ENCODE data around the gene DMD.
"Not testable (repeated sequence)": the region's sequence is repeated elsewhere in the genome, so short reads cannot be mapped to it uniquely, and the experiment has no call there.

DMD gene

DNA sequence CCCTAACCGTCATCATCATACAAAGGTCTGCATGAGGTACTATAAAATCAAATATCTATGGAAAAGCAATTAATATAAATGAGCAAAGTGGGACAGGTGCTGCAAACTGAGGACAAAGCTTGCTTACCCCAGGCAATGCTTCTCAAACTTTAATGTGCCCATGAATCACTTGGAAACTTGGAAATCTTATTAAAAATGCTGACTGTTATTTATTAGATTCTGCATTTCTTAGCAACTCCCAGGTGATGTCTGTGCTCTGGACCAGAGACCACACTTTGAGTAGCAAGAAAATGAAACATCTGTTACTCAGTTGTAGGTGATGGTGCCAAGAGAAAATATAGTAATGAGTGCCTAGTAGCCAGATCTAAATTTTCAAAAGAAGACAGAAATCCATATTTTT, 1249.1 kb downstream of the DMD start:
- no peak for DNase-seq

DNA sequence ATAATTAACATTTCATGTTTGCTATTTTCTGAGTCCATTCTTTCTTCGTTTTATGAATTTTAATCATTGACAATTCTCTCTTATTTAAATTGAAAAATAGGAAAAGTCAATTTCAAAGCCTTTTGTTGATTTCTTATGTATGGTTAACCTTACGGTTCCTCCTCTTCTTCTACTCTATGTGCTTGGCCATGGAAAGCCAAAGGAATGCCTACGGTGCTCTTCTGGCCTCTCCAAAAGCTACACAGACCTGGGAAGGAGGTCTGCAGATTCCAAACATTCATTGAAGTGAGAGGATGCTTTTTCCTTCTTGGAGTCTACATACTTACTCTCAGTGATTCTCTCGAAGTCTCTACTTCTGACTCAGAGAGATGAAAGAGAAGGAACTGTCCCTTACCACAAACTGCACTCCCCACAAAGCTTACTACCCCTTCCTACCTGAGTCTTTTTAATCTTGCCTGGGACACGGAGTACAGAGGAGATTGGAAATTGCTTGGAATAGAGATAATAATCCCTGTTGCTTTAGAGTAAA, 1276.4 kb downstream of the DMD start:
- DNase-seq: no peak

DNA sequence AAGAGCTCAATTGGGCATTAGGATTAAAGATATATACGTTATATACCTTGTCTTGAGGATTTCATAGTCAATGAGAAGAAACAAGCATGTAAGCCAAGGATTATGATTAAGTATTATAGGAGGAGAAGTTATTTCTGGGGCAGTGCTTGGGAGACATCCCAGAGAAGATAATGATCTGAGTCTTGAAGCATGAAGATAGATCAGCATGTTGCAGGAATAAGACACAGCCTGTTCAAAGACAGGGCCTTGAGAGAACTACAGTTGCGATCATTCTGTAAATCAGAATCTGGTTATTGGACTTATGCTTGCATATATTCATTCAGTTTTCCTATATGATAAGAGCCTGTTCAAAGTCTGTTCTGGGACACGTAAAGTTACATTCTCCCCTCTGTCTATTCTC, 1277.3 kb downstream of the DMD start:
- no peak for DNase-seq

DNA sequence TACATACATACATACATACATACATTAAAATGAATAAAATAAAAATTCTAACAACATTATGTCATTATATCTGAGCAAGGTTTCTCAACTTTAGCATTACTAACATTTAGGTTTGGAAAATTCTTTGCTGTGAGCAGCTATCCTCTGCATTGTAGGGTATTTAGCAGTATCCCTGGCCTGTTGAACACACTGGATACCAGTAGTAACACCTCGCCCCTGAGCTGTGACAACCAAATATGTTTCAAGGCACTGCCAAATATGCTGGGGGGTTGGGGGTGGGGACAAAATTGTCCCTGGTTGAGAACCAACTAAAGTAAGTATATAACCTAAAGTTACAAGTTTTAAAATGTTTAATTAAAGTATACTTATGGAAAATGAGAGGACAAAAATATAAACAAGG, 1278.6 kb downstream of the DMD start:
- DNase-seq: no peak

DNA sequence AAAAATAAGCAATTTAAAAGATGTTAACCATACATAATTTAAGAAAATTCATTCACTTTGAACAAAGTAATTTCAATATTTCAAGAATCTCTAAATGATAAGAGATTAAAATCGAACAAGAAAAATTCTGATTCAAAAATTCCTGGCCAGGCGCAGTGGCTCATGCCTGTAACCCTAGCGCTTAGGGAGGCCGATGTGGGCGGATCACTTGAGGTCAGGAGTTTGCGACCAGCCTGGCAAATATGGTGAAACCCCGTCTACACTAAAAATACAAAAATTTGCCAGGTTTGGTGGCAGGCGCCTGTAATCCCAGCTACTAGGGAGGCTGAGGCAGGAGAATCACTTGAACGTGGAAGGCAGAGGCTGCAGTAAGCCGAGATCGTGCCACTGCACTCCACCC, 1279.0 kb downstream of the DMD start:
- DNase-seq: not testable (repeated sequence)

DNA sequence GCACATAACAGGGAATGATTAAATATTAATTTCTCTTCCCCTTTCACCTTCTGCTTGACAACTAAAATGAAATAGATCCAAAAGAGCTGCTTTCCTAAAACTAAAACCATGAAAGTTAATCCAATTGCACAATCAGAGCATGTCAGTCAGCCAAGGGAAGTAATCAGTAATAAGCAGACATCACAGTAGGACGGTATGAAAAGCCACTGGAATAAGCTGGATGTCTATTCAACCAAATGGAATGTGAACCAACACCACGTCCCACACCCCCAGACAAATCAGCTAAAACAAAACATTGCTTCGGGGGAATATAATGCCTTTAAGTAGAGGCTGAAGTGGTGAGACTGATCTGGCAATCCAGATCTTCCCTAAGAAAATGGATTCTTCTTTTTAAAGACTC, 1280.1 kb downstream of the DMD start:
- no peak for DNase-seq

DNA sequence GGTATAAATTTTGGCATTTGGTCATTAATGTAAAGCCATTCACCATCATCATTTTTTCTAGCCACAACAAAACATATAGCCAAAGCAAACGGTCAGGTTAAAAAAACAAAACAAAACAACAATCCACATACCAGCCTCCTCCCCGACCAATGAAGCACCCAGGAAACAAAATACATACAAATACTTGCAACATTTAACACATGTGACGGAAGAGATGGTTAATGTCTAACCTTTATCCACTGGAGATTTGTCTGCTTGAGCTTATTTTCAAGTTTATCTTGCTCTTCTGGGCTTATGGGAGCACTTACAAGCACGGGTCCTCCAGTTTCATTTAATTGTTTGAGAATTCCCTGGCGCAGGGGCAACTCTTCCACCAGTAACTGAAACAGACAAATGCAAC, 1282.0 kb downstream of the DMD start:
- no peak for DNase-seq

DNA sequence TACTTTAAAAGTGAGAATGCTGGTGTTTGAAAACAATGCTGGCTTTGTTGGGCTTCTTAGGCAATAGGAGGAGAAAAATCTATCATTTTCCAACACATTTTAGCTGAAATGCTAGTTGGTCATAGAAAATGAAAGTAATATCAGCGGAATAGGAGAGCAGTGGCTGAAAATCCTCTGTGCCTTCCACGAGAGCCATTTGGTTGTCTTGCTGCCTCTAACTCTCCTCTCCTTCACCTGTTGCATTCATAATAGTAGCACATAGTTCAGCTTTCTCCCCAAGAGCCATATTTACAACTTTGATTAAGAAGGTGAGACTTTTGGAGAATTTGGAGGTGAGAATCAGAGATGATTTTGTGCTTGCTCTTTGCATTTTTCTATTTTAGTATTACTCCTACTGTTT, 1290.1 kb downstream of the DMD start:
- no peak for DNase-seq

DNA sequence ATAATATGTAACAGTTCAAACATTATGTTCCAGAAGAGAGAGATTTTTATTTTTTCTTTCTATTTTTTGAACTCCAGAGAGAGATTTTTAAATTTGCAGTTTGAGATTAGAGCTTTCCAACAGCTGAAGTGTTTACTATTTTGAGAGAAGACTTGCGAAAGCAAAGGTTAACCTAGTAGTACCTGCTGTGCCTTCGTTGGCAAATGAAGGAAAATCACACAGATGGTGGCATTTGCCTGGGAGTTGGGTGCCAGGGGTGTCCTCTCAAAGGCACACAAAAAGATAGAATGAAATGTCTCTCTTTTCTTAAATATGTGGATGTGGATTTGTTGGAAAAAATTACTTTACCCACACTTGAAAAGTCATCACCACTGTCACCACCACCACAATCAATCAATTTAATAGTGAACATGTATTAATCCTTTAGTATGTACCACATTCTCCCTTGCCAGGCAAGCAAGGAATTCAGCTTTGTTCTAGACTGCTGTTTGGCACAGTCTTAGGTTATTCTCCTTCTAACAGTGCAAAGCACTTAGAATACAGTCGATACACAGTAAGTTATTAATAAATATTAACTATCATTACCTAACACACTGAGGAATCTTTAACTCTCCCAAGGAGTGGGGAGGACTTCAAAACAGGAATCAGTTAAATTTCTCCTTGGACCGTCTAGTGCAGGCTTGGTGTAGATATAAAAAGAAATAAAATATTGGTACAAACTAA, 1301.3 kb downstream of the DMD start:
- peak in 1 of 2 experiments; percentile 16 for DNase-seq

DNA sequence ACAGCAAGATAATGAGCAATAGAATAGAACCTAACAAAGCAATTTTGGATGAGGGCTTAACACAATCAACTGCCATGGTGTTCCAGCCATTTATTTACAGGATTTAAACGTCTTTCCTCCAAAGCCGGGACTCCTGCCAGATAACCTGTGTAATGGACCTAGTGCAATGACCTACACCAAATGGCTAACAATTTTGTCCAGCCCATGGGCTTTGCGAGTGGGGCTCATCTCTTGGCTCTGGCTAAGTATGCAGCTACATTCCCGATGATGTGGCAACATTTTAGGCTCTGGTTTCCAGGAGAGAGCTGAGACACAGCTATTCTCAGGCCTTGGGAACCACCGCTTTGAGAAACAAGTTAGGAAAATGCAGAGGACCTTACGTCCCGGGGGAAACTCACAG, 1317.2 kb downstream of the DMD start:
- peak in 1 of 2 experiments; percentile 2 for DNase-seq

DNA sequence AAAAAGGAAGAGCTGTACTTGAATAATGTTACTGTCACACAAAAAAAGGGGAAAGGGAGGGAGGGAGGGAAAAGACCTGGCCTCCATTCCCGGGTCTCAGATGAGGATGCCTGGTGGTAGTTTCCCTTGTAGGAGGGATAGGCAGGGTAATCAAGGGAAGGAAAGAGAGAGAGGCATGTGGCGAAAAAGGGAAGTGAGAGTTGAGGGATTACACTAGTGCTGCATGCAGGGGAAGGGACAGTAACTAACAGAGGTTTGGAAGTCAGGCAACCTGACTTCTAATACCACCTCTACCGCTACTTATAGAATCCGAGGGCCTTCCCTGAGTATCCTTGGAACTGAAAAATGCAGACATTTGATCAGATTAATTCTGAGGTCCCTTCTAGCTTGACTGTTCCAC, 1317.8 kb downstream of the DMD start:
- no peak for DNase-seq

DNA sequence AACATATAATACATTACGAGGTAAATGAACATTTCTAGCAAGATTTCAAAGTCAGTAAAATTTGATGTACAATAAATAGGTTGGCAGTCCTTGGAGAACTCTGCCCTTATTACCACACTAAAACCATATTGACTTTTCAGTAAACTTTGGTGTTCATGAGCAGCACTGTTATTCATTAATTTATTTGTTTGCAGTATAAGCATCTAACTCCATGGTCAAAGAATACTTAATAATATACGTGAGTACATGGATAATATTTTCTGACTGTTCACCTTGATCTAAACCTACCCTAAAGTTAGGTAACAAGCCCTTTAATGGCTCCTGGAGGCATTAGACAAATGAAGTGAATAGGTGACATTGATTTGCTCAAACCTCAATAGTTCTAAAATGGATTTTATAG, 1322.3 kb downstream of the DMD start:
- DNase-seq: no peak

DNA sequence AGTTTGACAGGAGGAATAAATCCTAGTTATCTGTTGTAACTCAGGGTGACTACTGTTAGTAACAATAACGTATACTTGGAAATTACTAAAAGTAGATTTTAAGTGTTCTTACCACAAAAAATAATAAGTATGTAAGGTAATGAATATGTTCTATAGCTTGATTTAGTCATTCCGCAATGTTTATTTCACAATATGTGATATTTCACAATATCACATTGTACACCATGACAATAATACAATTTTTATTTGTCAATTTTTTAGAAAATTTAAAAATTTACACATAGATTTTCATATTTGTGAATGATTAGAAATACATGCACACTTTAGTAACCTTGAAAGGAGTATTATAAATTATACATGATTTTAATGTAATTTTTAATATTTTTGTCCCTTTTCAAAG, 1326.8 kb downstream of the DMD start:
- DNase-seq: no peak

DNA sequence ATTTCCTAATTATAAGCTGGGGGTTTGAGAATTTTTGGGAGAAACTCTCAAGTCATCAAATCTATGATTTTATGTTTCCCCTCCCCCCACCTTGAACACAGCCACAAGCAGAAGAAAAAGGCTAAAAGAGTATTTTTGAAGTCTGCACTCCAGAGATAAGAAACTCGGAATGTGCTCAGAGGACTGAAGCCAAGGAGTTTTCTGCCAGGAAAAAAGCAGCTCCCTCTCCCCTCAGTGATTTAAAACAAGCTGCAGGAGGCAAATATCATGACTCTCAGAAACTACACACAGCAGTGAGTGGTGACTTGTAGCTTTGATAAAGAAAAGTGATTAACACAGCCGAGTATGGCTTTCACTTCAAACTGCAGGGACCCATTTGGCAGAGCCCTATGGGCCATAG, 1339.3 kb downstream of the DMD start:
- no peak for DNase-seq

DNA sequence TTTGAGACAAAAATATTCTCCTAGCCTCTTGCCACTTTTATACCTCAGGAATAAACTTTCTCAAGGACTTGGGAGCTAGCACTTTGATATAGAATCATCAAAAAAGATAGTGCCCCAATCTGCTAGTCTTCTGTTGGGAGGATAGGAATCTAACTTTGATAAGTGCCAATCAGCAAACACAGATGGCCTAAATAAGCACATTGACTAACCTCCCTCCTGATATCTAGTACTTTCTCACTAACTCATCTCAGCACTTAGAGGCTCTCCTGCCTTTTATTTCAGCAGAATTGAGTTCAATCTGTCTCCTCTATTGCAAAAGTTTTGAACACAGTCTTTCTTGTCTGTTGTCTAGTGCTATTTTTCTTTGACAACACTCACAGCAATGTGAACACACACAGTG, 1341.1 kb downstream of the DMD start:
- DNase-seq: no peak

DNA sequence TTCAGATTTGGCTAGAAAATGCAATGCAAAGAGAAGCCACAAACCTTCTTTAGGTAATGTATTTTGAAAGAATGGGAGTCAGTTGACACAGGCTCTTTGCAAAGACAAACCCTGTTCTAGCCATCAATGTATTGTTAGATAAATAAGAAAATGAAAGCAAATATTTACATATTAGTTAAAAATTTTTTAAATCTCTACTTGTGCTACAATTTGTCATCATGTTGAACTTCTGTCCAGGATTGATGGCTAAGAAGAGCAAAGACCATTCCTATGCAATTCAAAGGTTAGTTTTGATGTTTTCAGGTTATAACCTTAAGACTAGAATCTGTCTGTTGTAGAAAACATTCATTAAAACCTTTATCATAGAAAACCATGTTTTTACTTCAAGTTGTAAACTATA, 1350.7 kb downstream of the DMD start:
- DNase-seq: no peak

DNA sequence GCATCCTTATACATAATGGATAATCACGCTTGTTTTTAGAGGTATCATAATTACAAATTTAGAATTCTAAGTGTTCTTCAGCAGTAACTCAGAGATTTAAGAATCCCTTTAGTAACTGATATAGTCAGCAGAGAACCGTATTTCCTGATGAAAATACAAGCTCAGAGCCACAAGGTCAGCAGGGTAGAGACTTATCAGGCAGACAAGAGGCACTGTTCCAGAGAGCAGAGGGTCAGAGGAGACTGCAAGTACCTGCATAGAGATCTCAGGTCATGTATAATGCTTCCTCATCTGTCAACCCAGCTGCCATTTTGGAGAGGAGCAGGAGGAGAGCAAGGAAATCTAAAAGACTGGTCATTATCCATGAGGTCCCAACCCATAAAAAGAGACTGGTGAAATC, 1352.4 kb downstream of the DMD start:
- DNase-seq: no peak

DNA sequence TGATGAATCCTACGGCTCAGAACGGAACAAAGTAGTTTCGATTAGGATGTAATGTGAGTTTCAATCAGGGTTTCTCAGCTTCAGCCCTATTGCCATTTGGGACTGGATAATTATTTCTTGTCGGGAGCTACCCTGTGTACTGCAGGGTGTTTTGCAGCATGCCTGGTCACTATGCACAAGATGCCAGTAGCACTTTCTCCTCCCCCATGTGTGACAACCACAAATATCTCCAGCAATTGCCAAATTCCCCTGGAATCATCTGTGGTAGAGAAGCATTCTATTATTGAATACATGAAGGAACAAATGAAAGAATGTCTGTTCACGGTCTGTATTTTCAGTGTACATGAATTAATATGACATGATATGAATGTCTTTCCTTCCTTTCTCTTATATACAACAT, 1356.6 kb downstream of the DMD start:
- DNase-seq: no peak

DNA sequence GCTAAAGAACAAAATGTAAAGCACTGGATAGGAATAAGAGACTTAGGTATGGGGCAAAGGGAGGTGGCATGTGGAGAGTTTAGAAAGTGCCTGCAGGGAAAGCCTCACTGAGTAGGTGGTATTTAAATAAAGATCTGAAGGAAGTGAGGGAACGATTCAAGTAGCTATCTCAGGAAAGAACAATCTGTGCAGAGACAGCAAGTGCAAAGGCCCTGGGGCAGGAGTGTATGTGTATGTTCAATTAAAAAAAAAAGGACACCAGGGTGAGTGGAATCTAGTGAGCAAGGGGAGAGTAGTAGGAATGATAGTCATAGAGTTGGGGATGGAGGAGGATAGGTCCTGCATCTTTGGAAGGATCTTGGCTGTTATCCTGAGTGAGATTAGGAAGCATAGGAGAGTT, 1359.6 kb downstream of the DMD start:
- no peak for DNase-seq

DNA sequence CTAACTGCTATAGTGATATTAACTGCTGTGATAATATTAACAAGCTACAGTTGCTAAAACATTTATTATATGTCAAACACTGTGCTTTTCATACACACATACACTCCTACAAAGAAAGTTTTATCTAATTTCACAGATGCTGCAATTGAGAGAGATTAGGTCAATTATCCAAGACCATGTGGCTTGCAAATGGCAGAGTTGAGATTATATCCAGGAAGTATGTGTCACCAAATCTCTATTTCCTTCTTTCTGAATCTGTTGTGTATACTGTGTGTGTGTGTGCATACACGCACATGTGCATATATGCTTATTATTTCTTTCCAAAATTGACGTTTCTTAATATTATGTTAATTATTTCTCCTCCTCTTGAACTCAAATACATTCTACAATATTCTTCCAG, 1363.6 kb downstream of the DMD start:
- no peak for DNase-seq

DNA sequence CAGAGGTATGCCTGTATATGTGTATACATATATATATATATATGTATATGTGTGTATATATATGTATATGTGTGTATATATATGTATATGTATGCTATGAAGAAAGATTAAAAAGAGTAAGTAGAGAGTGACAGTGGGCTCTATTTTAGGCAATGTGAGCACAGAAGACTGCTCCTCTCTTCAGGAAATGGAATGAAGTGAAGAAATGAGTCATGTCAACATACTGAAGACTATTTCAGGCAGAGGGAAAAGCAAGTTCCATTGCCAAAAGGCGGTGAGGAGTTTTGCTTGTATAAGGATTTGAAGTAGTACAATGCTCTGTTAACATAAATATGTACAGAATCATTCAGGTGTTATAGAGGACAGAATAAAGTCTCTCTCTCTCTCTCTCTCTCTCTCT, 1366.3 kb downstream of the DMD start:
- DNase-seq: no peak

DNA sequence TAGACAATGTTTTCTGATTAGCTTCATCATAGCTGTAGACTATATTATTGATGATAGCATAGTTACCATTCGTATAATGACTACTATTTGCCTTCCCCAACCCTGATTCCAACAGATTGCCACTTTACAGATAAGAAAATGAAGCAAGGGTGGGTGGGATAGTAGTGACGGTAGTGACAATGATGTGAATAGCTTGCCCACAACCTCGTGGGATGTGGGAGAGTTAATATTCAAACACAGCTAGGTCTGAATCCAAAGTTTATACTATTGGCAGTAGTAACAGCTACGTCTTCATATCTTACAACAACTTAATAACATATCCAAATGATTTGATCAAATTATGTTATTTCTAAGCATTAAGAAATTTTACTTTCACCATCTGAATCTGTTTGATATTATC, 1372.7 kb downstream of the DMD start:
- DNase-seq: no peak

DNA sequence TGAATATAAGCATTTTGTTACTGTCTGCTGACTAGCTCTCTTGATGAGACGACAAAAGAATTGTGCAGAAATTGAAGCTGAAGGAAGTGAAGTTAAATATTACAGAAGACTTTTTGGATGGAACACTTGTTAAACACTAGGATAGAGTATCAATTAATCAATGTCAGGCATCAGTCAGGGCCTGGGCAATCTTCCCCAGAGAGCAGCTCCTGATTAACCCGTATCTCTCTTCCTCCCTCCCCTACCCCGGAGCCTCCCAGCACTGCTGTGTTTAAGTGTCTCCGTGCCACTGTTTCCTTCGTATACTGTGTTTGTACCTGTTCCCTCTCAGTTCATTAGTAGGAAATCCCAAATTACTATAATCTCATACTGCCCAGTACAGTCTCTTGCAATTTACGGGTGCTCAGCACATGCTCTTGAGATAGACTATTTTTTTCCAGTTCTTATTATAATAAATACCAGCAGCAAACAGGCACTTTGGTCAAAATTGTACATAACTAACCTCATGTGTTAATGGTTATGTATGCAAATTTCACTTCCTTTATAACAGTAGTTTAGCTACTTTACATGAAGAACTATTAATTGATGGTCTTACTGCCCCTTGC, 1373.8 kb downstream of the DMD start:
- DNase-seq: no peak

DNA sequence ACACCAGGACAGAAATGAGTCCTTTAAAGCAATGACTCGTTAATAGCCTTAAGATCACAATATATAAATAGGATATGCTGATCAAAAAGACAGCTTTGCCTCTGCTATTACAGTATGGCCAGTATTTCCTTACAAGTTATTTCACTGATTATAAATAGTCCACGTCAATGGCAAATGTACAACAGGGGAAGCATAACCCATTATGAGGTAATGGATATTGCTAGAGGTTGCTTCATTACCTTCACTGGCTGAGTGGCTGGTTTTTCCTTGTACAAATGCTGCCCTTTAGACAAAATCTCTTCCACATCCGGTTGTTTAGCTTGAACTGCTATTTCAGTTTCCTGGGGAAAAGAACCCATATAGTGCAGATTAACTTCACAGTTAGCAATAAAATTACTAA, 1374.9 kb downstream of the DMD start:
- no peak for DNase-seq

DNA sequence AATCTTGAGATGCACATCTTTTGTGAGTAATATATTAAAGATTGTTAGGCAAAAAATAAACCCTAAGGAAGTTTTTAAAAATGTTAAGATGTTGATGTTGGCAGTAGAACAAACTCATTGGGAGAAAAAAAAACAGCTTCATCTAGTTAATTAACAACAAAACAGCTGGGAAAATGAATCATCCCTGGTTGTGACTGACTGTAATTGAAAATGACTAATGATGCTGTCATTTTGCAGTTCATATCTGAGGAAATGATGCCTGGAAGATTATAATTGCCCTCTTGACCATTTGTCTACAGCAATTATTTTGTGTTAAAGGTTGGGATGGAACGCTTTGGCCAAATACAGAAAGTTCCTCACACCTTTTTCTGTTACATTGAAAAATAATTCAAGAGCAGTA, 1379.1 kb downstream of the DMD start:
- no peak for DNase-seq
